HepG2 (cell line): ENCODE results near the gene MAPK1. TPM values are rescaled to one million over a fixed set of nuclear protein-coding genes. Genes with fewer than 3 reads are reported as not detected.
A peak's percentile ranks its signal among the peaks of the same experiment; 100 is the strongest.

Source experiments
- ATAC-seq: fragments of 200-7000 bp; cut with Tn5 transposase; 3 replicates; pipeline ENCODE4 v1.9.1; 2020; ENCODE audit warnings: mild to moderate bottlenecking, moderate library complexity
- BruUV-seq: library from RNA; stranded (reverse); fragments of 400-500 nt; replicated peaks from 2 replicates; lab custom pipeline; 2021; lab: Mats Ljungman, UMichigan
- CTCF ChIA-PET: fragments of 300-600 bp; formaldehyde crosslinking; extraction: SDS; loops from one replicate; lab custom pipeline; 2021; ENCODE audit warnings: low total read pairs, inconsistent platforms, low intra/inter-chr PET ratio; lab: Yijun Ruan, JAX
- POLR2A ChIA-PET: fragments of 350-600 bp; sonication (Branson Sonifier 250); formaldehyde crosslinking; loops from one replicate; lab custom pipeline; 2020; ENCODE audit warnings: antibody characterized with exemption, inconsistent platforms; lab: Yijun Ruan, JAX
- DNase-seq: peaks from one replicate; pipeline ENCODE4 v3.0.0-alpha.2; 2015; ENCODE audit warnings: low spot score
- FAIRE-seq: peaks from 3 replicates; lab custom pipeline; 2011; peaks lifted over from hg19 to GRCh38; lab: Jason Lieb, UNC
- H2AFZ ChIP-seq: one replicate; pipeline ENCODE4 v1.6.1; 2011; ENCODE audit warnings: low read length, inconsistent platforms
- H3K27ac ChIP-seq: fragments of 300-600 bp; 3 replicates; pipeline ENCODE4 v1.8.0; 2011; ENCODE audit warnings: mixed run types, mild to moderate bottlenecking, mixed read lengths, low read length, inconsistent platforms; ENCODE audit not compliant: insufficient read depth; ENCODE audit errors: extremely low read length
- H3K27me3 ChIP-seq, 2 experiments: fragments of 200-600 bp in 1 of 2; 2 replicates in 1 of 2; 3 replicates in 1 of 2; pipeline versions ENCODE4 v1.6.0 to v1.8.0; 2011; ENCODE audit warnings: low read length in 2 of 2, mild to moderate bottlenecking in 2 of 2, moderate library complexity in 2 of 2, inconsistent platforms in 1 of 2; ENCODE audit not compliant: insufficient read depth in 2 of 2, control insufficient read depth in 1 of 2
- H3K36me3 ChIP-seq, 2 experiments: fragments of 200-600 bp in 1 of 2; replicated peaks in 1 of 2; 2 replicates in 1 of 2; 3 replicates in 1 of 2; pipeline versions ENCODE4 v1.5.1 to v1.8.0; 2011; ENCODE audit warnings: low read length in 2 of 2, inconsistent platforms in 1 of 2; ENCODE audit not compliant: insufficient read depth in 2 of 2, control insufficient read depth in 1 of 2
- H3K4me1 ChIP-seq: 2 replicates; pipeline ENCODE4 v1.5.1; 2012; ENCODE audit warnings: low read length, inconsistent platforms; ENCODE audit not compliant: insufficient read depth
- H3K4me2 ChIP-seq: 2 replicates; pipeline ENCODE4 v1.6.0; 2011; ENCODE audit warnings: low read depth, low read length, inconsistent platforms
- H3K4me3 ChIP-seq, 3 experiments: fragments of 200-600 bp in 1 of 3; sonication (generic), shearing (Covaris generic) in 1 of 3; replicated peaks in 1 of 3; 2 replicates each; pipeline ENCODE4 v1.5.1; 2011 to 2016; ENCODE audit warnings: low read length in 3 of 3, inconsistent platforms in 2 of 3, low read depth in 2 of 3, mild to moderate bottlenecking in 2 of 3, control low read depth in 1 of 3, mixed read lengths in 1 of 3; ENCODE audit not compliant: insufficient read depth in 1 of 3
- H3K79me2 ChIP-seq: one replicate; pipeline ENCODE4 v1.6.1; 2011; ENCODE audit warnings: low read length, inconsistent platforms; ENCODE audit not compliant: insufficient read depth
- H3K9ac ChIP-seq: 2 replicates; pipeline ENCODE4 v1.6.0; 2011; ENCODE audit warnings: mild to moderate bottlenecking, low read depth, low read length, inconsistent platforms; ENCODE audit not compliant: insufficient read depth
- H3K9me3 ChIP-seq: 2 replicates; pipeline ENCODE4 v1.5.1; 2012; ENCODE audit warnings: mild to moderate bottlenecking, low read length
- H4K20me1 ChIP-seq: 2 replicates; pipeline ENCODE4 v1.6.0; 2011; ENCODE audit warnings: inconsistent platforms, mild to moderate bottlenecking, low read length, moderate library complexity; ENCODE audit not compliant: insufficient read depth
- HNF4A ChIP-seq: sonication (generic); formaldehyde crosslinking; IDR thresholded peaks from 2 replicates; pipeline ENCODE4 v1.4.0; 2020; ENCODE audit warnings: missing genetic modification reagents
- MED8 ChIP-seq: sonication (generic); formaldehyde crosslinking; IDR thresholded peaks from 2 replicates; pipeline ENCODE4 v1.8.1; 2023; ENCODE audit warnings: mild to moderate bottlenecking, missing genetic modification reagents; ENCODE audit not compliant: insufficient replicate concordance
- YEATS2 ChIP-seq: sonication (generic); formaldehyde crosslinking; IDR thresholded peaks from 2 replicates; pipeline ENCODE4 v1.4.0; 2020; ENCODE audit warnings: missing genetic modification reagents, borderline replicate concordance
- ZNF572 ChIP-seq: sonication (generic); formaldehyde crosslinking; IDR thresholded peaks from 2 replicates; pipeline ENCODE4 v1.5.1; 2020; ENCODE audit warnings: mild to moderate bottlenecking, missing genetic modification reagents
- ZNF746 ChIP-seq: sonication (generic); formaldehyde crosslinking; IDR thresholded peaks from 2 replicates; pipeline ENCODE4 v1.8.0; 2022; ENCODE audit warnings: mild to moderate bottlenecking, missing genetic modification reagents
- WGBS: methylation state at CpG from one replicate; pipeline ENCODE4 v1.1.6; 2017; ENCODE audit warnings: low lambda C conversion rate; 5-methylcytosine and 5-hydroxymethylcytosine counted together
- in situ Hi-C: cut with HindIII; loops from 2 replicates; pipeline ENCODE4 v1.10.0; 2017; ENCODE audit warnings: low pct_unique_long_range_greater_than_20kb; ENCODE audit not compliant: extremely low pct_ligation_motif_present
- intact Hi-C: fragments of 100-400 bp; cut with micrococcal nuclease; formaldehyde crosslinking; loops from one replicate; pipeline ENCODE4 v1.10.0; 2022; ENCODE audit not compliant: unreplicated experiment
- polyA plus RNA-seq, 8 experiments: library from polyadenylated mRNA; depleted of rRNA in 3 of 8; stranded (reverse) in 7 of 8; unstranded in 1 of 8; fragments of >200 nt; fragmentation: Illumina TruSeq in 4 of 8; extraction: Trizol in 4 of 8; gene quantifications; 2 replicates each; pipeline versions ENCODE4 v1.2.1 to v1.2.3, GENCODE V29; 2011 to 2016; ENCODE audit warnings: low read depth in 4 of 8, missing spikeins in 1 of 8, mixed read lengths in 1 of 8; ENCODE audit not compliant: insufficient read depth in 1 of 8
- total RNA-seq, 5 experiments: library from RNA; depleted of rRNA; stranded (reverse); fragments of >200 nt; fragmentation: Illumina TruSeq; extraction: Trizol; gene quantifications; 2 replicates each; pipeline ENCODE4 v1.2.3, GENCODE V29; 2016; ENCODE audit warnings: low read depth in 1 of 5
- TF ChIP-seq, protein P1 (sequence below): sonication (generic); formaldehyde crosslinking; IDR thresholded peaks from 2 replicates; pipeline ENCODE4 v1.5.1; 2020; ENCODE audit warnings: missing genetic modification reagents, mild to moderate bottlenecking, borderline replicate concordance
- TF ChIP-seq, protein P2 (sequence below), 2 experiments: sonication (generic) in 1 of 2; formaldehyde crosslinking in 1 of 2; IDR thresholded peaks; 2 replicates each; pipeline versions ENCODE4 v1.5.1 to v1.6.1; 2011 to 2020; ENCODE audit warnings: borderline replicate concordance in 1 of 2, low read depth in 1 of 2, low read length in 1 of 2, mild to moderate bottlenecking in 1 of 2, missing genetic modification reagents in 1 of 2, moderate library complexity in 1 of 2
- TF ChIP-seq, protein P3 (sequence below): sonication (generic); formaldehyde crosslinking; IDR thresholded peaks from 2 replicates; pipeline ENCODE4 v1.8.0; 2022; ENCODE audit warnings: missing genetic modification reagents, low read depth, mild to moderate bottlenecking, borderline replicate concordance

MAPK1 gene
- total and polyA plus RNA-seq, 2 of the 13 experiments (the other 11 are each of a cell fraction or from before 2014, with no cell fraction given): 107 to 114 TPM

GRCh38 chr22:21738966-21739365 lies 128.5 kb downstream of the MAPK1 start:
- TF ChIP-seq YEATS2 (CRISPR knock-in tag) (no peak), ZNF746 (CRISPR knock-in tag) (no peak), ZNF572 (CRISPR knock-in tag) (no peak)
- TF ChIP-seq, protein P1, sequence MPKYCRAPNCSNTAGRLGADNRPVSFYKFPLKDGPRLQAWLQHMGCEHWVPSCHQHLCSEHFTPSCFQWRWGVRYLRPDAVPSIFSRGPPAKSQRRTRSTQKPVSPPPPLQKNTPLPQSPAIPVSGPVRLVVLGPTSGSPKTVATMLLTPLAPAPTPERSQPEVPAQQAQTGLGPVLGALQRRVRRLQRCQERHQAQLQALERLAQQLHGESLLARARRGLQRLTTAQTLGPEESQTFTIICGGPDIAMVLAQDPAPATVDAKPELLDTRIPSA: no peak
- no peaks in the 10 kb centered on the region for H3K79me2 ChIP-seq
- no peaks in the 10 kb centered on the region for H3K9me3 ChIP-seq
- H3K9ac ChIP-seq: no peak overlapping the region
- H3K4me1 ChIP-seq: peaks cover 13% of the 10 kb centered on the region
- H3K27ac ChIP-seq: no peak overlapping the region
- no TSS peak for BruUV-seq
- FAIRE-seq (no peak), DNase-seq (no peak), ATAC-seq (no peak)
- H2AFZ ChIP-seq: no peak overlapping the region
- H3K4me2 ChIP-seq: no peak overlapping the region
- ChIA-PET CTCF (no interaction called here), POLR2A (no interaction called here)
- no peaks in the 10 kb centered on the region for H3K36me3 ChIP-seq
- WGBS: 42% methylated on average over 7 of the region's 7 CpGs
- in situ Hi-C loops: no loop called here
- H3K4me3 ChIP-seq: no peak overlapping the region
- intact Hi-C loops: no loop called here
- peaks cover 4 to 35% of the 10 kb centered on the region in 2 experiments; a peak in 3 of 5 replicates for H3K27me3 ChIP-seq
- H4K20me1 ChIP-seq: no peaks in the 10 kb centered on the region

DNA sequence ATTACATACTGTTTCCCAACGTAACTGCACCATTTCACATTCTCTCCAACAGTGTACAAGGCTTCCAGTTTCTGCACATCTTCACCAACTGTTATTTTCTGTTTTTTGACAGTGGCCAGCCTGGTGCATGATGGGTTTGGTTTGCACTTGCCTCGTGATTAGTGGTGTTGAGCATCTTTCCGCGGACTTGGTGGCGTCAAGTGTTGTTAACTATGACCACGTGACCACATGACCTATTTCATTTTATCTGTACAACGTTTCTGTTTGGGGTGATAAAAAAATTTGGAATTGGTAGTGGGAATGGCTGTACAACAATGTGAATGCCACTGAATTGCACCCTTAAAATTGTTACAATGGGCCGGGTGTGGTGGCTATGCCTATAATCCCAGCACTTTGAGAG lies 129.4 kb downstream of the MAPK1 start:
- peaks cover 4 to 40% of the 10 kb centered on the region in 2 experiments; a peak in 3 of 5 replicates for H3K27me3 ChIP-seq
- intact Hi-C loops (no loop called here), in situ Hi-C loops (no loop called here)
- H4K20me1 ChIP-seq: no peaks in the 10 kb centered on the region
- POLR2A ChIA-PET: no interaction called here
- 46% methylated on average over 8 of the region's 8 CpGs for whole genome bisulfite sequencing
- no TSS peak for BruUV-seq
- H3K27ac ChIP-seq: no peak overlapping the region
- no peak for DNase-seq
- no peak overlapping the region for H2AFZ ChIP-seq
- no peak overlapping the region for H3K4me2 ChIP-seq
- CTCF ChIA-PET: no interaction called here
- no peaks in the 10 kb centered on the region for H3K9me3 ChIP-seq
- no peak overlapping the region for H3K4me3 ChIP-seq
- ATAC-seq: no peak
- H3K79me2 ChIP-seq: no peaks in the 10 kb centered on the region
- H3K4me1 ChIP-seq: peaks cover 16% of the 10 kb centered on the region
- TF ChIP-seq, protein P2, sequence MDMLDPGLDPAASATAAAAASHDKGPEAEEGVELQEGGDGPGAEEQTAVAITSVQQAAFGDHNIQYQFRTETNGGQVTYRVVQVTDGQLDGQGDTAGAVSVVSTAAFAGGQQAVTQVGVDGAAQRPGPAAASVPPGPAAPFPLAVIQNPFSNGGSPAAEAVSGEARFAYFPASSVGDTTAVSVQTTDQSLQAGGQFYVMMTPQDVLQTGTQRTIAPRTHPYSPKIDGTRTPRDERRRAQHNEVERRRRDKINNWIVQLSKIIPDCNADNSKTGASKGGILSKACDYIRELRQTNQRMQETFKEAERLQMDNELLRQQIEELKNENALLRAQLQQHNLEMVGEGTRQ (IDR thresholded peaks at IDR 0.05; ENCODE audit: low read depth, low read length): peak; percentile 31; the same call in 1 of the 2 replicates
- TF ChIP-seq, protein P2 (CRISPR knock-in tag; IDR thresholded peaks at IDR 0.05; ENCODE audit: borderline replicate concordance): no peak
- TF ChIP-seq HNF4A (CRISPR knock-in tag) (no peak), MED8 (CRISPR knock-in tag) (no peak)
- TF ChIP-seq, protein P3, sequence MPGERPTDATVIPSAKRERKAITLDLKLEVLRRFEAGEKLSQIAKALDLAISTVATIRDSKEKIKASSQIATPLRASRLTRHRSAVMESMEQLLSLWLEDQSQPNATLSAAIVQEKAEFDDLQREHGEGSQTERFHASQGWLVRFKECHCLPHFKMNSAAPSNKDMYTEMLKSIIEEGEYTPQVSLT (CRISPR knock-in tag): no peak
- H3K9ac ChIP-seq: no peak overlapping the region
- no peak for FAIRE-seq
- no peaks in the 10 kb centered on the region for H3K36me3 ChIP-seq
